PC-3 (cell line): Measurements from ENCODE around the gene UCHL5. TPM values are rescaled to one million over a fixed set of nuclear protein-coding genes. Genes with fewer than 3 reads are reported as not detected.

Experiments used
- ATAC-seq: fragments of 200-7000 bp; cut with Tn5 transposase; 2 replicates; pipeline ENCODE4 v1.9.1; 2020; ENCODE audit warnings: mild to moderate bottlenecking, moderate library complexity
- BruUV-seq: library from RNA; stranded (reverse); fragments of 400-500 nt; replicated peaks from 2 replicates; lab custom pipeline; 2021; lab: Mats Ljungman, UMichigan
- CTCF ChIA-PET: fragments of 300-600 bp; sonication (Branson Sonifier 250); formaldehyde crosslinking; loops from one replicate; lab custom pipeline; 2022; ENCODE audit warnings: antibody characterized with exemption; lab: Charles Lee
- POLR2A ChIA-PET: fragments of 300-600 bp; sonication (Branson Sonifier 250); formaldehyde crosslinking; loops from one replicate; lab custom pipeline; 2022; ENCODE audit warnings: antibody characterized with exemption; ENCODE audit not compliant: unreplicated experiment; lab: Charles Lee
- DNase-seq: peaks from one replicate; pipeline ENCODE4 v3.0.0-alpha.2; 2015
- H2AFZ ChIP-seq: fragments of 300-600 bp; sonication (generic); 2 replicates; pipeline ENCODE4 v1.6.0; 2016; ENCODE audit warnings: antibody characterized with exemption, low read length
- H3F3A ChIP-seq: fragments of 300-600 bp; sonication (generic); one replicate; pipeline ENCODE4 v1.6.0; 2017; ENCODE audit warnings: antibody characterized with exemption, low read length, control low read depth, mild to moderate bottlenecking; ENCODE audit not compliant: unreplicated experiment
- H3K27ac ChIP-seq: fragments of 300-600 bp; sonication (generic); 2 replicates; pipeline ENCODE4 v1.5.1; 2016; ENCODE audit warnings: mild to moderate bottlenecking, low read length
- H3K27me3 ChIP-seq: fragments of 300-600 bp; sonication (generic); 2 replicates; pipeline ENCODE4 v1.6.1; 2016; ENCODE audit warnings: low read length, mixed read lengths
- H3K36me3 ChIP-seq: fragments of 300-600 bp; sonication (generic); 2 replicates; pipeline ENCODE4 v1.6.1; 2016; ENCODE audit warnings: low read depth, mixed run types, low read length, mixed read lengths
- H3K4me1 ChIP-seq: fragments of 300-600 bp; sonication (generic); 2 replicates; pipeline ENCODE4 v1.5.1; 2016; ENCODE audit warnings: low read length; ENCODE audit not compliant: insufficient read depth
- H3K4me2 ChIP-seq: fragments of 300-600 bp; sonication (generic); 2 replicates; pipeline ENCODE4 v1.6.0; 2016; ENCODE audit warnings: low read length
- H3K4me3 ChIP-seq: fragments of 300-600 bp; sonication (generic); 2 replicates; pipeline ENCODE4 v1.5.1; 2016; ENCODE audit warnings: mild to moderate bottlenecking, low read length, mixed read lengths
- H3K79me2 ChIP-seq: fragments of 300-600 bp; sonication (generic); 2 replicates; pipeline ENCODE4 v1.6.1; 2017; ENCODE audit warnings: low read length, mixed read lengths
- H3K9ac ChIP-seq: fragments of 300-600 bp; sonication (generic); 2 replicates; pipeline ENCODE4 v1.6.0; 2016; ENCODE audit warnings: mild to moderate bottlenecking, low read length
- H3K9me2 ChIP-seq: fragments of 300-600 bp; sonication (generic); replicated peaks from 2 replicates; pipeline ENCODE4 v1.6.1; 2016; ENCODE audit warnings: mixed run types, low read length, mixed read lengths
- H3K9me3 ChIP-seq: fragments of 300-600 bp; sonication (generic); 2 replicates; pipeline ENCODE4 v1.6.1; 2016; ENCODE audit warnings: low read length, mixed read lengths
- H4K20me1 ChIP-seq: fragments of 300-600 bp; sonication (generic); 2 replicates; pipeline ENCODE4 v1.6.1; 2016; ENCODE audit warnings: low read length, mixed read lengths
- CTCF ChIP-seq: fragments of 300-600 bp; sonication (generic); conservative IDR thresholded peaks from 2 replicates; pipeline ENCODE4 v1.5.1; 2017; ENCODE audit warnings: antibody characterized with exemption, low read depth, mild to moderate bottlenecking, low read length
- EZH2 ChIP-seq: fragments of 300-600 bp; sonication (generic); IDR thresholded peaks from one replicate; pipeline ENCODE4 v1.6.1; 2017; ENCODE audit warnings: antibody characterized with exemption, mild to moderate bottlenecking, low read length; ENCODE audit not compliant: unreplicated experiment
- EZH2phosphoT487 ChIP-seq: fragments of 300-600 bp; sonication (generic); IDR thresholded peaks from 2 replicates; pipeline ENCODE4 v1.6.1; 2018; ENCODE audit warnings: mild to moderate bottlenecking, antibody characterized with exemption, low read length, borderline replicate concordance
- intact Hi-C: fragments of 100-400 bp; cut with micrococcal nuclease; formaldehyde crosslinking; loops from 2 replicates; pipeline ENCODE4 v1.9.0; 2023
- total RNA-seq: library from RNA; depleted of rRNA; stranded (reverse); fragments of >200 nt; gene quantifications from 2 replicates; pipeline ENCODE4 v1.2.3, GENCODE V29; 2014

The UCHL5 gene
- total RNA-seq, 1 experiment from 2014 or later: 31.3 TPM

GRCh38 chr1:193009501-193009900 lies 49.7 kb downstream of the UCHL5 start:
- Histone ChIP-seq H3K79me2 (no peaks in the 10 kb centered on the region), H3K9ac (no peak overlapping the region), H3K9me2 (no peaks in the 10 kb centered on the region), H3K4me3 (no peak overlapping the region), H2AFZ (no peak overlapping the region), H3K9me3 (no peaks in the 10 kb centered on the region), H3K27ac (no peak overlapping the region), H3K4me2 (no peak overlapping the region), H3K4me1 (peaks cover 2% of the 10 kb centered on the region), H4K20me1 (no peaks in the 10 kb centered on the region), H3K36me3 (no peaks in the 10 kb centered on the region), H3K27me3 (no peaks in the 10 kb centered on the region), H3F3A (no peaks in the 10 kb centered on the region)
- ChIA-PET CTCF (no interaction called here), POLR2A (no interaction called here)
- no peak for DNase-seq
- TF ChIP-seq EZH2 (no peak), CTCF (no peak), EZH2phosphoT487 (no peak)
- no TSS peak for BruUV-seq
- ATAC-seq: no peak
- intact Hi-C loops: no loop called here

- H2AFZ ChIP-seq: no peak overlapping the region
- intact Hi-C loops: no loop called here
- H3K4me1 ChIP-seq: peaks cover 1% of the 10 kb centered on the region
- H3K9ac ChIP-seq: no peak overlapping the region
- no peaks in the 10 kb centered on the region for H3K9me3 ChIP-seq
- ATAC-seq: no peak
- H3K27ac ChIP-seq: no peak overlapping the region
- no peaks in the 10 kb centered on the region for H3K27me3 ChIP-seq
- POLR2A ChIA-PET: no interaction called here
- no peaks in the 10 kb centered on the region for H3K79me2 ChIP-seq
- no peaks in the 10 kb centered on the region for H3F3A ChIP-seq
- no peak for TF ChIP-seq EZH2phosphoT487
- no peak for TF ChIP-seq EZH2
- TF ChIP-seq CTCF: no peak
- H3K9me2 ChIP-seq: no peaks in the 10 kb centered on the region
- no peaks in the 10 kb centered on the region for H4K20me1 ChIP-seq
- BruUV-seq: no TSS peak
- no peak overlapping the region for H3K4me3 ChIP-seq
- H3K36me3 ChIP-seq: peaks cover 3% of the 10 kb centered on the region; the same call in 1 of the 2 replicates
- no peak overlapping the region for H3K4me2 ChIP-seq
- CTCF ChIA-PET: no interaction called here
- DNase-seq: no peak
Measured at GRCh38 chr1:193005785-193006184, 53.4 kb downstream of the UCHL5 start.

GRCh38 chr1:192998536-192998935 lies 60.6 kb downstream of the UCHL5 start:
- no TSS peak for BruUV-seq
- intact Hi-C loops: no loop called here
- DNase-seq (peak; percentile 10), ATAC-seq (no peak)
- Histone ChIP-seq H3K27ac (no peak overlapping the region), H3K4me1 (peaks cover 10% of the 10 kb centered on the region), H3K79me2 (no peaks in the 10 kb centered on the region), H3K9ac (no peak overlapping the region), H3K9me3 (no peaks in the 10 kb centered on the region), H3K9me2 (no peaks in the 10 kb centered on the region), H2AFZ (no peak overlapping the region), H3K27me3 (no peaks in the 10 kb centered on the region), H4K20me1 (no peaks in the 10 kb centered on the region), H3K4me2 (no peak overlapping the region), H3F3A (no peaks in the 10 kb centered on the region), H3K4me3 (no peak overlapping the region), H3K36me3 (no peaks in the 10 kb centered on the region)
- TF ChIP-seq CTCF (peak; percentile 52), EZH2phosphoT487 (no peak)
- CTCF ChIA-PET: no interaction called here
- POLR2A ChIA-PET: no interaction called here
